Fibroblast of lung (primary cell): ENCODE data around the gene TENM3.

ENCODE experiments used
- EZH2 ChIP-seq: IDR thresholded peaks from 2 replicates; pipeline ENCODE4 v1.5.1; 2012; ENCODE audit warnings: low read length, control low read depth, mild to moderate bottlenecking; ENCODE audit errors: missing control alignments
- TF ChIP-seq, protein P1 (sequence below), 2 donors: IDR thresholded peaks in 1 of 2; conservative IDR thresholded peaks in 1 of 2; 1 replicate in 1 of 2; 2 replicates in 1 of 2; pipeline ENCODE4 v1.5.1; 2011 to 2012; ENCODE audit warnings: low read length in 2 of 2, control low read depth in 1 of 2, inconsistent platforms in 1 of 2, low read depth in 1 of 2, mild to moderate bottlenecking in 1 of 2

DNA sequence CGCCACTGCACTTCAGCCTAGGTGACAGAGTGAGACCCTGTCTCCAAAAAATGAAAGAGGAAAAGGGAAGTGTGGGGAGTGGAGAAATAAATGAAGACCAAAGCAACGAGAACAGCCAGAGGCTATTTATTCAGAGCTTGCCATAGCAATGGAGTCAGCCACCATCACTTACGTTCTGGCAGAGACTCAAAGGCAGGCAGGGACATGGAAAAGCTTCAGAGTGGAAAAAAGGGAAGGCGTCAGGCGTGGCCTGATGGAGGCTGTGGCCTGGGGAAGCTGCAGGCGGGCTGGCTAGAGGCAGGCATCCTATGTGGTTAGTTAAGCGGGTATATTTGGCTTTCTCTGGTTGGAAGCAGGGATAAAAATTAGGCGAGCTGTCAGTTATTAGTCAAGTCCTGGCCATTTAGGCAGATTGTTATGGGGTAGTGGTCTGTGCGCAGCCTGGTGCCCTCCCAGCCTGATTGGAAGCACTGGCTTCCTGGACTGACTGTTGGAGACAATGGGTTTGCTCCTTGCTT is 600.7 kb downstream of the TENM3 start:
- TF ChIP-seq, protein P1, sequence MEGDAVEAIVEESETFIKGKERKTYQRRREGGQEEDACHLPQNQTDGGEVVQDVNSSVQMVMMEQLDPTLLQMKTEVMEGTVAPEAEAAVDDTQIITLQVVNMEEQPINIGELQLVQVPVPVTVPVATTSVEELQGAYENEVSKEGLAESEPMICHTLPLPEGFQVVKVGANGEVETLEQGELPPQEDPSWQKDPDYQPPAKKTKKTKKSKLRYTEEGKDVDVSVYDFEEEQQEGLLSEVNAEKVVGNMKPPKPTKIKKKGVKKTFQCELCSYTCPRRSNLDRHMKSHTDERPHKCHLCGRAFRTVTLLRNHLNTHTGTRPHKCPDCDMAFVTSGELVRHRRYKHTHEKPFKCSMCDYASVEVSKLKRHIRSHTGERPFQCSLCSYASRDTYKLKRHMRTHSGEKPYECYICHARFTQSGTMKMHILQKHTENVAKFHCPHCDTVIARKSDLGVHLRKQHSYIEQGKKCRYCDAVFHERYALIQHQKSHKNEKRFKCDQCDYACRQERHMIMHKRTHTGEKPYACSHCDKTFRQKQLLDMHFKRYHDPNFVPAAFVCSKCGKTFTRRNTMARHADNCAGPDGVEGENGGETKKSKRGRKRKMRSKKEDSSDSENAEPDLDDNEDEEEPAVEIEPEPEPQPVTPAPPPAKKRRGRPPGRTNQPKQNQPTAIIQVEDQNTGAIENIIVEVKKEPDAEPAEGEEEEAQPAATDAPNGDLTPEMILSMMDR (conservative IDR thresholded peaks at IDR 0.05 in 1 of 2, IDR thresholded peaks at IDR 0.05 in 1 of 2; ENCODE audit: low read depth in 1 of 2, low read length in 2 of 2) = no peak
- no peak for TF ChIP-seq EZH2
